ENCODE results near the gene ANKRD49.
"Not testable (repeated sequence)": the region's sequence is repeated elsewhere in the genome, so short reads cannot be mapped to it uniquely, and the experiment has no call there.

The ANKRD49 gene

DNA sequence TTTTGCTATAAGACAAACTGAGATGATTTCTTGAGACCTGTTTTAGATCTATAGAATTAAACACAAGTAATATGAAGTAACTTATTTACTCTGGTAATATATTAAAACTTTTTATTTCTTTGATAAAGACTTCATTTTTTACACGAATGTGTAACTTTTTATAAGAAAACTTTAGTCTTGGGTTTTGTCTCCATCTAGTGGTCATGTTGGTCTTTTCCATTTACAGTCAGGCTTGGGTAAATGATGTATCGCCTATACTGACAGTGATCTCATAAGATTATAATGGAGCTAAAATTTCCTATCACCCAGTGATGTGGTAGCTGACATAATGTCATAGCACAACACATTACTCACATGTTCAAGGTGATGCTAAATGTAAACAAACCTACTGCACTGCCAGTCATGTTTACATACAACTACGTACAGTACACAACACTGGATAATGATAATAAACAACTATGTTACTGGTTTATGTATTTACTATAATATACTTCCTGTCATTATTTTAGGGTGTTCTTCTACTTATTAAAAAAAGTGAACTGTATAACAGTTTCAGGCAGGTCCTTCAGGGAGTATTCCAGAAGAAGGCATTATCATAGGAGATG is 11.0 kb downstream of the ANKRD49 start:
- no peak overlapping the region for H3K4me3 ChIP-seq (ENCODE audit: low read depth, low read length)

DNA sequence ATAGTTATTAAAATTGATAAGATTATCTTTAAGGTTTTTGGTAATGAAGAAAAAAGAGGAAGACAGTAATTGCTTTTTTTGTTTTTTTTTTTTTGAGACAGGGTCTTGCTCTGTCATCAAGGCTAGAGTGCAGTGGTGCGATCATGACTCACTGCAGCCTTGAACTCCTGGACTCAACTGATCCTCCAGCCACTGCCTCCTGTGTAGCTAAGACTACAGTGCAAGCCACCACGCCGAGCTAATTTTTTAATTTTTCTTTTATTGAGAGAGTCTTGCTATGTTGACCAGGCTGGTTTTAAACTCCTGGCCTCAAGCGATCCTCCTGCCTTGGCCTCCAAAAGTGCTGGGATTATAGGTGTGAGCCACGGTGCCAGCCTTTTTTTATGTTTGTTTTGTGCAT is 12.7 kb downstream of the ANKRD49 start:
- H3K4me3 ChIP-seq (ENCODE audit: low read depth, low read length) = not testable (repeated sequence)

- no peak overlapping the region for H3K4me3 ChIP-seq (ENCODE audit: low read depth, low read length)
These were observed 13.7 kb downstream of the ANKRD49 start for GRCh38 chr11:94507485-94507884.

GRCh38 chr11:94511932-94512781 is 18.4 kb downstream of the ANKRD49 start, which contains the start of gene C11orf97:
C11orf97 (plus strand) TSS chr11:94512461; CDS start chr11:94512529, 68 bp downstream.
- H3K4me3 ChIP-seq (ENCODE audit: low read depth, low read length) = peak within 1 kb of the TSS; percentile 28

- H3K4me3 ChIP-seq (ENCODE audit: low read depth, low read length) = no peak overlapping the region
These were observed 19.3 kb downstream of the ANKRD49 start for GRCh38 chr11:94513091-94513490.

- H3K4me3 ChIP-seq (ENCODE audit: low read depth, low read length) = no peak overlapping the region
These were observed 21.6 kb downstream of the ANKRD49 start for GRCh38 chr11:94515398-94515797.

- H3K4me3 ChIP-seq (ENCODE audit: low read depth, low read length) = no peak overlapping the region
These were observed 22.9 kb downstream of the ANKRD49 start for GRCh38 chr11:94516725-94517124.

DNA sequence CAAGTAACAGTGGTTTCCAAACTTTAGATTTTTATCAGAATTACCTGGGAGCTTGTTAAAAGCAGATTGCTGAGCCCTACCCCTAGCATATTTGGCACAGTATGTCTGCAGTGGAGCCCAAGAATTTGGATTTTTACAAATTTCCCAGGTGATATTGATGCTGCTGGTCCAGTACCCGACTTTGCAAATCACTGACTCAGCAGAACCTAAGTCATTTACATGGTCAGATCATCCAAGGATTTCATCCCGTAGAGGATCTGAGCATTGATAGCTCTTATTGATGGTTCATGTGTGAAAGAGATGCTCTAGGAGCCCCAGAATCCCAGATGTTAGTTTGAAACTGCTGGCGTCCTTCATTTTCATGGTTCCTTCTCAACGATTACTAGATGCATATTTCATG is 24.5 kb downstream of the ANKRD49 start:
- no peak overlapping the region for H3K4me3 ChIP-seq (ENCODE audit: low read depth, low read length)

GRCh38 chr11:94519478-94520084 is 25.8 kb downstream of the ANKRD49 start:
- H3K4me3 ChIP-seq (ENCODE audit: low read depth, low read length) = no peak overlapping the region

DNA sequence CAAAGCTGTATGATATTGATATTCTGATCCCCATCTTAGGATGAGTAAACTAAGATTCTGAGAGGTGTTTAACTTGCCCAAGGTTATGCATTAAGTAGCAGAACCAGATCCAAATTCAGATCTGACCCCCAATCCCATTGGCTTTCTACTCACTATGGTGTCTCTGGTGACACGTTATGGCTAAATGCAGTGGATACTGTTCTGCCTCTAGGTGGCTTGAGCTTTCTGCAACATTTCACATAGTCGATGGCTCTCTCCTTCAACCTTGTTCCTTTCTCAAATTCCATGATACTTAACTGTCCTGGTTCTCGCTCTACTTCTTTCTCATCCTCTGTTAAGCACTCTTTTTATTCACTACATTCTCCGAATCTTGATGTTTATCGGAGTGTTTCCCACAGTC is 27.9 kb downstream of the ANKRD49 start:
- no peak overlapping the region for H3K4me3 ChIP-seq (ENCODE audit: low read depth, low read length)

DNA sequence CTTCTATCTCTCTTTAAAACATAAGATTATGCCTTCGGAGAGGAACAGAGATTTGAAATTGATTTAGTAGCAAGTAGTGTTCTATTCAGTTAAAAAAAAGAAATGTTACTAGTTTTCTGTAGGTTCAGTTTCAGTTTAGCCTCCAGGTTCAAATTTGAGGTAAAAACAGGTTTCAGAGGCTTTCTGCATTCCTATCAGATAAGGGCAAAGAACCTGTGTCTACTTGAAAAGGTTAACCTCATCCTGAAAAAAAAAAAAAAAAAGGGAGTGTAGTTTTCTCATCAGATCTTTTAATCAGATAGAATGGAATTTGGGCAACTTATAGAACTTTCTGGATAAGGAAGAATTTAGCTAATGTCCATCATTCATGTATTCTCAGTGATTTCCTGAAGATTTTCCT is 30.6 kb downstream of the ANKRD49 start:
- H3K4me3 ChIP-seq (ENCODE audit: low read depth, low read length) = no peak overlapping the region

- H3K4me3 ChIP-seq (ENCODE audit: low read depth, low read length) = no peak overlapping the region
These were observed 32.0 kb downstream of the ANKRD49 start for GRCh38 chr11:94525546-94526324.

- no peak overlapping the region for H3K4me3 ChIP-seq (ENCODE audit: low read depth, low read length)
These were observed 33.1 kb downstream of the ANKRD49 start for GRCh38 chr11:94526645-94527438.

GRCh38 chr11:94528551-94528950 is 34.8 kb downstream of the ANKRD49 start:
- H3K4me3 ChIP-seq (ENCODE audit: low read depth, low read length) = no peak overlapping the region

DNA sequence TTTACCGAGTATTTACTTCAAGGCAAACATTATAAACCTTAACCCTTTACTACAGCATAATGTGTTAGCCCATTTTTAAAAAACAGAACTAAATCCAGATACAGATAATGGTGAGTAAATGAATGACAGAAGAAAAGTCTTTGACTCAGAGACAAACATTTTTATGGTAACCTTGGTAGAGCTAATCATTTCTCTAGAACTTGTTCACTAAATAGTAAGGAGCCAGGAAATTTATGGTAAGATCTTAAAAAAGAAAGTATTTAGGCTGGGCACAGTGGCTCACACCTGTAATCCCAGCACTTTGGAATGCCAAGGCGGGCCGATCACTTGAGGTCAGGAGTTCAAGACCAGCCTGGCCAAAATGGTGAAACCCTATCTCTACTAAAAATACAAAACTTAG is 38.4 kb downstream of the ANKRD49 start:
- no peak overlapping the region for H3K4me3 ChIP-seq (ENCODE audit: low read depth, low read length)

- H3K4me3 ChIP-seq (ENCODE audit: low read depth, low read length) = no peak overlapping the region
These were observed 39.4 kb downstream of the ANKRD49 start for GRCh38 chr11:94533206-94533605.

DNA sequence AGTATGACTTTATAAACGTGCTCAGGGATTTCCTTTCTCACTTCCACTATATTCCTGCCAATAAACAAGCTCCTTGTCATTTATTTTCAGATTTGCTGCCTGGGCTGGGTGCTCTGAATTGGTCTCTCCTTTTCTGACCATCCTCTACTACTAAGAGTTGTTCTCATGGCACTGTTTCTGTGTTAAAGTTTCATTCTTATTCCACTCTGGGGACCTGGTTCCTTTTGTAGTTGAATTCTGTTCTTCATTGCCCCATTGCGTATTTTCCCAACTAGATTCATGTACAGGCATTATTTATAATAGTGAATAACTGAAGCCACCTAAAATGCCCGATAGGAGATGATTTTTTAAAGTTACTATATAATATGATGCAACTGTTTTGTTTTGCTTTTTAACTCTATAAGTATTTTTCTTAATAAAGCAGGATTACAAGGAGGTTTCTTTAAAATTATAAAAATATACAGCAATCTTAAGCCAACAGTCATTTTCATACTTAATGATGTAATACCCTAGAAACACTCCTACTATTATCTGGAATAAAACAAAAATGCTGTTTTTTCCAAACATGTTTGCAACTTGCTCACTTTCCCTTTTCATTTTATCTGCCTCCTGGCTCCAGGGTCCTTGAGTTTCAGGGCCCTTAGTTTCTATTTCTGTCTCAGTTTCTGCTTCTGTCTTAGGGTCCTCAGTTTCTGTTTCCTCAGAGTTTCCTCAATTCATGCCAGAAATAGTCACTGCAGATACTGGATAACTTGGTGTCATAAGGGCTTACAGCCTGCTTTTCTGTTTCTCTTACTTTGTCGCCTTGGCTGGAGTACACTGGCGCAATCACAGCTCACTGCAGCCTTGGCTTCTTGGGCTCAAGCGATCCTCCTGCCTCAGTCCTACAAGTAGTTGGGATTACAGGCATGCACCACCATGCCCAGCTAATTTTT is 40.2 kb downstream of the ANKRD49 start:
- no peak overlapping the region for H3K4me3 ChIP-seq (ENCODE audit: low read depth, low read length)

DNA sequence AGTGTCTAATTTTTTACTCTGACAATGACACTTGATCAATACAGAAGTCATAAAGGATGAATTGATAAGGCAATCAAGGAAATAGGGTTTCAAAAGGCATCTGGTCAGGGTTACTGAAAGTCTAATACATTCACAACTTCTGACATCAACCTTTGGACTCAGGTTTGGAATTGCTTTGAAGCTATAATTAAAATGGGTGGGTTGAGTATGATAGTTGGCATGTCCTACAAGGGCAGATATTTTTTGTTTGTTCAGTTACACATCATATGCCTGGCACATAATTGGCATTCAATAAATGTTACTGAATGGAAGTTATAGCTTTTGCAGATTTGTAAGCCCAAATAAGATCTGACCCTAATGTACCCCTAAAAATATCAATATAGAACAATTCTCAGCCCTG is 42.6 kb downstream of the ANKRD49 start:
- H3K4me3 ChIP-seq (ENCODE audit: low read depth, low read length) = no peak overlapping the region

DNA sequence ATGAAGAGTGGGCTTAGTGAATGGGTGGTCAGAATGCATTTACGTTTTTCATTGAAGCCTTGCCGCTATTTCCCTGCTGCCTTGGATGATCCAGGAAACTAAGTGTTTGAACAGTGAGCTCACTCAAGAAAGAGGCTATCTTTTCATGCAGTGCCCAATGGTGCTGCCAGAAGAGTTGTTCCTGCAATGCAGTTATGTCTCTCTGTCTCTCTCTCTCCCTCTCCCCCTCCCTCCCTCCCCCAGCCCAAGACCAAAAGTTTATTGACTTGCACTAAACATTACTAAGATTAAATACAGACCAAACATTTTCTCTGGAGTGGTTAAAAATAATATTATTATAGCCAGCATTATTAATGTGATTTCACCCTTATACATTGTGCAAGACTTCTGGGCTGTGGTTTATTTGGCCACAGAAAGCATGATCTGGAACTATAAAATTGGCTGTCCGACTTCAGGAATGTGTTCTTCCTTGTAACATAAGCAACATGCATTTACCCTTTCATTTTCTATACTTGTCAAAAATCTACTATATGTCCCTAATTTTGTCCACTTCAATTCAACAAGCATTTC is 43.3 kb downstream of the ANKRD49 start:
- H3K4me3 ChIP-seq (ENCODE audit: low read depth, low read length) = no peak overlapping the region

Measured in iPS-11a (cell line).